HG02798 (cell line): Measurements from ENCODE around the gene TTLL5.

Experiments used
- ATAC-seq: cut with Tn5 transposase; IDR thresholded peaks from one replicate; pipeline ENCODE4 v1.9.1; 2021; ENCODE audit warnings: mild to moderate bottlenecking; ENCODE audit not compliant: unreplicated experiment, poor library complexity

The TTLL5 gene

GRCh38 chr14:75697918-75698317 is 36.9 kb downstream of the TTLL5 start:
- no peak for ATAC-seq

GRCh38 chr14:75699331-75699730 is 38.3 kb downstream of the TTLL5 start:
- no peak for ATAC-seq

GRCh38 chr14:75700295-75700694 is 39.2 kb downstream of the TTLL5 start:
- no peak for ATAC-seq

- no peak for ATAC-seq
Measured at GRCh38 chr14:75702122-75702521, 41.1 kb downstream of the TTLL5 start.

GRCh38 chr14:75702616-75703261 is 41.7 kb downstream of the TTLL5 start:
- no peak for ATAC-seq

GRCh38 chr14:75703467-75703866 is 42.4 kb downstream of the TTLL5 start:
- no peak for ATAC-seq

- no peak for ATAC-seq
Measured at GRCh38 chr14:75705014-75705413, 44.0 kb downstream of the TTLL5 start.

GRCh38 chr14:75709207-75709812 is 48.3 kb downstream of the TTLL5 start:
- ATAC-seq: no peak

GRCh38 chr14:75711105-75711795 is 50.2 kb downstream of the TTLL5 start:
- no peak for ATAC-seq

- peak; percentile 53 for ATAC-seq
Measured at GRCh38 chr14:75711796-75712211, 50.8 kb downstream of the TTLL5 start.

- ATAC-seq: no peak
Measured at GRCh38 chr14:75714991-75715390, 53.9 kb downstream of the TTLL5 start.

- ATAC-seq: no peak
Measured at GRCh38 chr14:75715926-75716780, 55.1 kb downstream of the TTLL5 start.

- no peak for ATAC-seq
Measured at GRCh38 chr14:75717729-75718128, 56.7 kb downstream of the TTLL5 start.

GRCh38 chr14:75718199-75718598 is 57.2 kb downstream of the TTLL5 start:
- no peak for ATAC-seq

- ATAC-seq: no peak
Measured at GRCh38 chr14:75720116-75720515, 59.1 kb downstream of the TTLL5 start.

- no peak for ATAC-seq
Measured at GRCh38 chr14:75720842-75721498, 59.9 kb downstream of the TTLL5 start.

GRCh38 chr14:75723716-75724115 is 62.7 kb downstream of the TTLL5 start:
- no peak for ATAC-seq

GRCh38 chr14:75724414-75725204 is 63.6 kb downstream of the TTLL5 start:
- no peak for ATAC-seq

- no peak for ATAC-seq
Measured at GRCh38 chr14:75725481-75725880, 64.4 kb downstream of the TTLL5 start.
